T-helper 2 cell treated with Interferon-gamma antibody and Interleukin-4, amounts not matched to agents 5 μg/mL and 100 μg/mL, for 36 hours (primary cell): ENCODE results near the gene TRIM52.
"Not testable (repeated sequence)": the region's sequence is repeated elsewhere in the genome, so short reads cannot be mapped to it uniquely, and the experiment has no call there.

Experiments
- DNase-seq: peaks from one replicate; pipeline ENCODE4 v3.0.0; 2021; ENCODE audit warnings: low spot score
- H3K27ac Mint-ChIP-seq: one replicate; pipeline ENCODE4 v1.8.0; 2021; ENCODE audit warnings: mild to moderate bottlenecking, mixed read lengths
- H3K27me3 Mint-ChIP-seq: one replicate; pipeline ENCODE4 v1.8.0; 2021; ENCODE audit warnings: low read depth, mixed read lengths
- H3K36me3 Mint-ChIP-seq: one replicate; pipeline ENCODE4 v1.8.0; 2021; ENCODE audit warnings: low read depth, mixed read lengths
- H3K4me1 Mint-ChIP-seq: one replicate; pipeline ENCODE4 v1.8.0; 2021; ENCODE audit warnings: low read depth, mixed read lengths
- H3K4me3 Mint-ChIP-seq: one replicate; pipeline ENCODE4 v1.8.0; 2022; ENCODE audit warnings: mild to moderate bottlenecking, moderate library complexity, mixed read lengths
- H3K9me3 Mint-ChIP-seq: one replicate; pipeline ENCODE4 v1.8.0; 2021; ENCODE audit warnings: mixed read lengths

The TRIM52 gene

DNA sequence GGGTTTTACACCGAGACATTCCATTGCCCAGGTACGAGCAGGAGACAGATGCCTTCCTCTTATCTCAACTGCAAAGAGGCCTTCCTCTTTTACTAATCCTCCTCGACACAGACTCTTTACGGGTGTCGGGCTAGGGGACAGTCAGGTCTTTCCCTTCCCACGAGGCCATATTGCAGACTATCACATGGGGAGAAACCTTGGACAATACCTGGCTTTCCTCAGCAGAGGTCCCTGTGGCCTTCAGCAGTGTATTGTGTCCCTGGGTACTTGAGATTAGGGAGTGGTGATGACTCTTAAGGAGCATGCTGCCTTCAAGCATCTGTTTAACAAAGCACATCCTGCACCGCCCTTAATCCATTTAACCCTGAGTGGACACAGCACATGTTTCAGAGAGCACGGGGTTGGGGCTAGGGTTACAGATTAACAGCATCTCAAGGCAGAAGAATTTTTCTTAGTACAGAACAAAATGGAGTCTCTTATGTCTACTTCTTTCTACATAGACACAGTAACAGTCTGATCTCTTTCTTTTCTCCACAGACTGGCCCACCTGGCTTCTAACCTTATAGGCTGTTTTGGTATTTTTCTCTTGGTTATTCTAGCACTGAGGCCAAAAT lies 6.5 kb upstream of the TRIM52 start:
- H3K27ac Mint-ChIP-seq, H3K9me3 Mint-ChIP-seq, H3K4me1 Mint-ChIP-seq, H3K4me3 Mint-ChIP-seq, DNase-seq, H3K27me3 Mint-ChIP-seq: not testable (repeated sequence)
- peaks cover 10% of the 10 kb centered on the region for H3K36me3 Mint-ChIP-seq

DNA sequence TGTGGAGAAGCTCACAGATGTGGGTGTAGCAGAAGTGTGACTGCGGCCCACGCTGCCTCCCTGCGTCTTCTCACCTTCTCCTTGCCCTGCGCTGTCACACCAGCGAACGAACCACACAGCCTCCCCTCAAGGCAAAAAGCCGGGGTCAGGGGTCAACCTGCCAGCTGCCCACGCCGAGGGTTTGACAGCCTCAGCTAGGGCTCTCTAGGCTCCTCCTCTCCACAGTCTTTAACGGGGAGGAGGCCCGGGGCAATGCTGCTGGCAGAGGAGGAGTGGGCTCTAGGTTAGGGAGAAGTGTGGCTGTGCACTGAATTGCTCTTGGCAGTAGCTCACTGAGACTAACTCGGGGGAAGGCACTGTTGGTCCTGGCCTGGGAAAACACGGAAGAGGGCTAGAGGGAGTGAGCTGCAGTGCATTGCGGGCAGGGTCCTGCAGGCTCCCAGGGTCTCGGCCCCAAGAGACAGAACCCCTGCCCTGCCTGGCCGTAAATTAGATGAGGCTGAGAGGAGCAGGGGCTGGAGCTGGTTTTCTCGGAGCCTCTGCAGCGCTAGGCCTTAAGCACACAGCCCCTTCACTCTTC lies 4.2 kb upstream of the TRIM52 start:
- Mint-ChIP-seq H3K9me3 (no peaks in the 10 kb centered on the region), H3K4me1 (peaks cover 4% of the 10 kb centered on the region), H3K27me3 (no peaks in the 10 kb centered on the region), H3K27ac (no peak overlapping the region), H3K36me3 (peaks cover 17% of the 10 kb centered on the region), H3K4me3 (no peak overlapping the region)
- DNase-seq = no peak

DNA sequence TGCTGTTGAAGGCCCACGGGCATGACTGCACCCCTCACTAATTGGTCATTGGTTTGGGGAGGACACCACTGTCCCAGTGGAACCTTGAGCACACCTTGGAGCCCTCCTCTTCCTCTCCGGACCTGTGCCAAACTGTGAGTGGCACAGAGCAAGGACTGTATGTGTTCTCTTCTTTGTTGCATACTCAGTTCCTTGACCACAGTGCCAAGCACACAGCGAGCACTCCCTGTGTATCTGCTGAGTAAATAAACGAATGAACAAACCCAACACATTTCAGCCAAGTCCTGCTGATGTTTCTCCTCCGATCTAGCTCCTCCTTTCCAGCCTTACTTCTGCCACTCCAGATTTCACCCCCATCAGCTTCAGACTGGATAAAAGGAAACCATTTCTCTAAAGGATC lies 2.7 kb upstream of the TRIM52 start:
- H3K4me3 Mint-ChIP-seq = no peak overlapping the region

DNA sequence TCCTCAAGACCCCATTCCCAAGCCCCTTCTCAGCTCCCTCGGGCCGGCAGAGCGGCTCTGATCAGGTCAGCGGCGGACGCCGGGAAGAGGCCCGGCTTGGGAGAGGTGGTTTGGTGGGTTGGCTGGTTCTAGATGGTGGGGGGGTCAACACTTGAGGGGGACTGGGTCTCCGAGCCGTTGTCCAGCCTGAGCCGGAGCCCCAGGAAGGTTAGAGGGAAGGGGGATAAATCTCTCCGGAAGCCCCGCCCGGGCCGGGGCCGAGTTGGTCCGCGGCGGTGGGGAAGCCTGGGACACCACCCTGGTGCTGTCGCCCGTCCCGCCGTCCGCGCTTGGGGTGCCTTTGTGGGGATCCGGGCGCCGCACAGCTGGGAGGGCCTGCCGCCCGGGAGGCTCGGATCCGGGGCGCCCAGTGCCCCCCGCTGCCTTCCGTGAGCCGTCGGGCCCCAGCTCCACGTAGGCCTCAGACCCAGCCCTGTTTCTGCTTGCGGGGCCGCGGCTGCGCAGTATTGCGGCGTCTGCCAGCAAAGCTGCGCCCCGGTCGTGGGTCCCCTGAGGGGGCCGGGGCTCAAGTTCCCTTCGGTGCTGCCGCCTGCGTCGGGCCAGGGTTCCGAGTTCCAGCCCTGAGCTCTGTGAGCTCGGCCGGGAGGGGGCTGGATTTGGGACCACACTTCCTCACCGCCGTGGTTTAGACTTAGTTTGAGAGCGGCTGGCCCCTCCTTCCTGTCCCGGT lies 542 bp upstream of the TRIM52 start:
- Mint-ChIP-seq H3K36me3 (peaks cover 37% of the 10 kb centered on the region), H3K4me1 (peaks cover 31% of the 10 kb centered on the region), H3K4me3 (peak overlapping the region; percentile 98), H3K9me3 (no peaks in the 10 kb centered on the region), H3K27ac (peak overlapping the region; percentile 98), H3K27me3 (no peaks in the 10 kb centered on the region)
- peak; percentile 77 for DNase-seq

More for the DNA sequence above, 2.7 kb upstream of the TRIM52 start:
- Mint-ChIP-seq H3K27ac (no peak overlapping the region), H3K36me3 (peaks cover 25% of the 10 kb centered on the region), H3K4me1 (peaks cover 19% of the 10 kb centered on the region), H3K9me3 (no peaks in the 10 kb centered on the region), H3K27me3 (no peaks in the 10 kb centered on the region)
- DNase-seq = no peak

DNA sequence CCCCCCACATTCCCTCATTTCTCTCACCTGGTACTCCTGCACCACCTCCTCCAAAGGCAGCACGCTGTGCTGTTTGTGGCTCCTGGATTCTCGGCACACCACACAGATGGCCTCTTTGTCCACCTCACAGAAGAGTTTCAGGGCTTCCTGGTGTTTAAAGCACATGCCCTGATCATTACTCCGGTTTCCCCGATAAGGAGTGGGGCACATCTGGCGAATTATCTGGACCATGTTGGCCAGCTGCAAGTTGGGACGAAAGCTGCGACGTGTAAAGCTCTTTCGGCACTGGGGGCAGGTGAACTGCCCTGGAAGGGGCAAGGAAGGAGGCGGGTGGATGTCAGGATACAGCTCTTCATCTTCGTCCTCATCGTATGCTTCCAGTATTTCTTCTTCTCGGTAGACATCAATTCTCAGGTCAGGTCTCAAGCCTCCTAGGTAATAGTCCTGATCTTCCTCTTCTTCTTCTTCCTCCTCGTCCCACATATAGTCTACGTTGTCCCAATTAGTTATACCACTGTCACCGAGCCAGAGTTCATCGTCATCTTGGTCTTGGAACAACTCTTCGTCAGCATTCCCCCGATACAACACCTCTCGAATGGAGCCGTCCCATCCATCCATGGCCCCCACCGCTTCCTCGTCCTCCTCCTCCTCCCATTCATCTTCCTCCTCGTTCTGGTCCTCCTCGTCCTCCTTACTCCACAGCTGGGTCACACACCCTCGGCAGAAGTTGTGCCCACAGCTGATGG lies 796 bp downstream of the TRIM52 start:
- Mint-ChIP-seq H3K27me3 (no peaks in the 10 kb centered on the region), H3K4me1 (peaks cover 43% of the 10 kb centered on the region), H3K27ac (peak overlapping the region; percentile 98), H3K4me3 (peak overlapping the region; percentile 98), H3K9me3 (no peaks in the 10 kb centered on the region), H3K36me3 (peaks cover 50% of the 10 kb centered on the region)
- DNase-seq = no peak

DNA sequence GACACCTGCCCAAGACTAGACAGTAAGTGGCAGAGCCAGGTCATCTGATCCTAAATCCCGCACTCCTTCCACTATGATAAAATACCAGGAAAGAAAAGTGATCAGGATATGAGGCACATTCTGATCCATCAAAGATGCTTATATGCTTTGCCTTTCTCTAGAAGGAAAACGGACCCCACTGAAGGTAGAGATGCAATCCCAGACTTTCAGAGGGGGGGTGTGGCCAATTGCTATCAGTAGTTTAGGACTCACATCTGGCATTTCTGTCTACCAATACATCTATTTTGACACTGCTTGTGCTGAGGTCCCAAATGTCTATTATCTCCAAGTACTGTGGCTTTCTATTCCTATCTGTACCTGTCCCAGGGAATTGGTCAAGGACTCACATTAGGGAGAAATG lies 1.7 kb downstream of the TRIM52 start:
- Mint-ChIP-seq H3K27ac (peak overlapping the region; percentile 28), H3K36me3 (peaks cover 55% of the 10 kb centered on the region)

DNA sequence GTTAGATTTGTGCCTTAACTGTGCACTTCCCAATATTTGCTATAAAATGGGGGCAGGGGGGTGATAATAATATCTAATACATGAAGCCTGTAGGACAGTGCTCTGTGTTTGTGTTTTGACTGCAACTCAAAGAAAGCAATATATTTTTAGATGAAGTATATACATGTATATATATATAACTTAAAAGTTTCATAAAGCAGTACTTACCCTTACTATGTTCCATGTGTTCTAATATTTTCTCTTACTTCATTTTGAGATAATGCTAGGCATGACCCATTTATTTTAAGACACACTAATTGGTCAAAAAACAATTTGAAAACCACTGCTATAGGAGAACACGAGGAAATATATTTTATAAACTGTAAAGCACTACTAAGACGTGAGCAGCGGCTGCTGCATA lies 2.4 kb downstream of the TRIM52 start:
- Mint-ChIP-seq H3K4me1 (peaks cover 51% of the 10 kb centered on the region), H3K27me3 (no peaks in the 10 kb centered on the region), H3K9me3 (no peaks in the 10 kb centered on the region), H3K4me3 (peak overlapping the region; percentile 98), H3K36me3 (peaks cover 52% of the 10 kb centered on the region), H3K27ac (no peak overlapping the region)
- no peak for DNase-seq

More for the DNA sequence above, 1.7 kb downstream of the TRIM52 start:
- Mint-ChIP-seq H3K9me3 (no peaks in the 10 kb centered on the region), H3K27me3 (no peaks in the 10 kb centered on the region), H3K4me3 (peak overlapping the region; percentile 98), H3K4me1 (peaks cover 49% of the 10 kb centered on the region)
- DNase-seq = no peak

DNA sequence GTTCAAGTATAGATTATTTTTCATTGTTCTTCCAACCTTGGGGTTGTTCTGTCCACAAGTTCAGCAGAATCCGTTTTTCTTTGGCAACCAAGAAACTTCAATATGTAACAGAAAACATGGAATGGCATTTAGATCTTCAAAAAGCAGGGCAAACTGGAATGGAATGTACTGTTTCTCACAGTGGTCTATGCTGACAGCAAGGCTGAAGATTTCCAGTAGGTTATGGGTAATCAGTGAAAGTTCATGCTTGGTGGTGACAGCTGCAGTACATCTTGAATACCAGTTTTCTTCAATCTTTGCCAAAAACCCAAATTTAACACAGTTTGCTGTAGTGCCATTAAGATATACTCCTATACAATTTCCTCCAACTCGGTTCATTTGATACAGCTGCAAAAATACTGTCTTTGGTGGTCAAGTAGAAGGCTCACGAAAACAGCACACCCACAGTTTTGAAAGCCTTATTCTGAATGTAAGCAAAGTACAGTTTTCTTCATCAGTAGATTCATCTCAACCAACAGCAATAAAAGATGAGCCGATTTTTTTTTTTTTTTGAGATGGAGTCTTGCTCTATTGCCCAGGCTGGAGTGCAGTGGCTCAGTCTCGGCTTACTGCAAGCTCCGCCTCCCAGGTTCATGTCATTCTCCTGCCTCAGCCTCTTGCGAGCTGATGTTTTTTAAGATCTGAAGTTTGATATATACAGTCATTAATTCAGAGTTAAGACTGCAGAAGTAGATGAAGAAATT lies 4.9 kb downstream of the TRIM52 start:
- Mint-ChIP-seq H3K9me3 (no peaks in the 10 kb centered on the region), H3K4me3 (no peak overlapping the region), H3K27me3 (no peaks in the 10 kb centered on the region), H3K36me3 (peaks cover 57% of the 10 kb centered on the region), H3K27ac (no peak overlapping the region), H3K4me1 (peaks cover 58% of the 10 kb centered on the region)
- no peak for DNase-seq

DNA sequence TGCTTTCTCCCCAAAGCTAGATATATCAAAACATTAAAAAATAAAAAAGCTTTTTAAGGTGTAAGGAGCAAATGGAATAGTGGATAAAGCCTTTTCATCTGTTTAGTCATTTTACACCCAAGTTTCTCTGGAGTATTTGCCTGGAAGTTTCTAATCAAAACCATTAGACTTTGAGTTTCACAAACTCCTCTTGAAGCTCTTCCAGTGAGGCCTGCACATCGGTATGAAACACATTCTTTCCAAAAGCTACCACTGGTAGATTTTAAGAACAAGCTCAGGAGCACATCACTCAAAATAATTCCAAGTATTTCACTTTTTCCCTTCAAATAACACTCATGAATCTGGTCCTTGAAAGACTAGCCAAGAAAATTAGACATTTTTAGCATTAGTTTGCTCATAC lies 5.7 kb downstream of the TRIM52 start:
- H3K36me3 Mint-ChIP-seq = peaks cover 56% of the 10 kb centered on the region
- no peaks in the 10 kb centered on the region for H3K27me3 Mint-ChIP-seq

DNA sequence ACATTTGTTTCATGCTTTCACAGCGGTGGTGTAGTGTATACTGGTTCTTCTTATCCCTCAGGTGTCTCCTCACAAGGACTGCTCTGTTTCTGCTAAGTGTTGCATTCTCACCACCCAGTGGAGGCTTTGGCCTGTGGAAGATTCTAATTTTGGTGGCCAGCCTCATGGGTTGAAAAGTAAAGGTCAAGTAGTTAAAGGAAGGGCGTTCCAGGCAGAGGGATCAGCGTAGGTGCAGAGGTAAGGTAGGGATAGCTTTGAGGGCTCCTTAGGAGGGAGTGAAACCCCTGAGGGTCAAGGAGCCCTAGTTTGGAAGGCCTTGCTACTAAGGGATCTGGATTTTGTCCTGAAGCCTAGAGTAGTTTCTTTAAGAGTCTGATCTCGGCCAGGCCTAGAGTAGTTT lies 12.7 kb downstream of the TRIM52 start:
- Mint-ChIP-seq H3K36me3 (peaks cover 32% of the 10 kb centered on the region), H3K27me3 (no peaks in the 10 kb centered on the region), H3K4me3 (peak overlapping the region; percentile 89), H3K4me1 (peaks cover 49% of the 10 kb centered on the region), H3K27ac (peak overlapping the region; percentile 95), H3K9me3 (no peaks in the 10 kb centered on the region)
- DNase-seq = no peak

More for the DNA sequence above, 5.7 kb downstream of the TRIM52 start:
- no peak for DNase-seq
- Mint-ChIP-seq H3K4me3 (no peak overlapping the region), H3K4me1 (peaks cover 61% of the 10 kb centered on the region), H3K27ac (no peak overlapping the region), H3K9me3 (no peaks in the 10 kb centered on the region)

DNA sequence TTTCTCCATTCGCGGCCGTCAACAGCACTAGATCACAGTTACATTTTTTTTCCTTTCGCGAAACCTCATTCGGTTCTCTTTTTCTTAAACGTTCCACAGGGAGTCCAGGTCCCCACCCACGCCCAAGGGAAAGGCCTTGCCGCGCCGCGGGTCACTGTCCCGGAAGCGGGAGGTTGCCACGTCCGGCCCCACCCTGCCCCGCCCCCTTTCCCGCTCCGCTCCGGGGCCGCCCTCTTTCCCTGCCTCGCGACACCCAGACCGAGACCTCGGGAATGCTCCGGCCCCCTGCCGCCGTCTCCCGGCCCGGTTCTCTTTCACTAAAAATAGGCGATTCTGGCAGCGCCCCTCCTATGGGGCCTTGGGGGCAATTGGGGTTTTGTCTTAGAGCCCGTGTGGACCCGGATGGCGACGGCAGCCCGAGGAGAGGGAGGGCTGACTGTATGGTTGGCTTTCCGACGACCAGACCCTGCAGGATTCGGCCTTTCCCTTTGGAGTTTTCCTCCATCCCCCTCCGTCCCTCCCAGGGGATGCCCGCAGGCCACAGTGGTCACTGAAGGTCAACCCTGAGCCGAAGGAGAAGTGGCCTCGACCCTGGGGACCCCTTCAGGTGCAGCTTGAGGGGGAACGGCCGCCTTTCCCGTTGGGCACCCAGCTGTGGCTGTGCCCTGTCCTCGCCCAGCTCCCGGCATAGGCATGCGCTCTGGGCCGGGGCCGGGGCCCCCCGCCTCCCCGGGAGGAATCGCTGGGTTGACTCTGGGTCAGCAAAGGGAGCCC lies 14.5 kb downstream of the TRIM52 start:
- Mint-ChIP-seq H3K4me1 (peaks cover 56% of the 10 kb centered on the region), H3K9me3 (no peaks in the 10 kb centered on the region), H3K27ac (peak overlapping the region; percentile 95), H3K4me3 (peak overlapping the region; percentile 89), H3K36me3 (peaks cover 45% of the 10 kb centered on the region), H3K27me3 (no peaks in the 10 kb centered on the region)
- DNase-seq = peak; percentile 85

DNA sequence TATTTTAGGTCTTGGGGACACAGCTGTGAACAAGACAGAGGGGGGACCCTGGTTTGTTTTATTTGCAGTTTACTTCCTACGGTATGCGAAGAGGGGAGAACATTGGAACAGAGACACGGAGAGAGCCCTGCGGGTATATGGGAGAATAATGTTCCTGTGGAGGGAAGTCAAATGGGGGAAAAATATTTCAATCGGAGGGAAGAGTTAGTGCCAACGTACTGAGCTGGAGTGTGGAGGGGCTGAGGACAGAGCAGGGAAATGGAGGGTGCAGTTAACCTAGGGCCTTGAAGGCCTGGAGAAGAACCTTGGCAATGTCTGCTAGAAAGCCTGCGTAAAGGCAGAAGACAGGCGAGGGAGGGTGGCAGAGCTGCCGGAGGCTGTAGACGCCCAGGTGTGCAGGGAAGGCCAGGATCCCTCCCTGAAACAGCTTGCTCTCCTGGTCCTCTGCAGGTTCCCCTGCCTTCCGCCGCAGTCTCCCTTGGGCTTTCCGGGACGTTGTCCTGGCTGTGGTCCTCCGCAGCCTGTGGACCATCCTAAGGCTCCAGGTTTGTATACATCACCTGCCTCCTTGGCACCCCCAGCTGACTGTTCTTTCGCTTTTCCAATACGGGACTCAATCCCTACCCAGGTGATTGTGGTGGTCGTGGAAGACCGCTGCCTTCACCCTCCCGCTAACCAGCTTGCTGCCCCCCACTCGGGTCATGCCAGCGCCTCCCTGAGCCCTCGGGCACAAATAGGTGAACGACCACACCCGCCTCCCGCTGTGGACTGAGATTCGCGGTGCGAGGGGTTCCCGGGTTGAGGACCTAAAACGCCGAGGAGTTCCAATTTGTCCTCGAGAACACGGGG lies 15.3 kb downstream of the TRIM52 start:
- Mint-ChIP-seq H3K27me3 (no peaks in the 10 kb centered on the region), H3K4me3 (peak overlapping the region; percentile 89), H3K4me1 (peaks cover 59% of the 10 kb centered on the region), H3K27ac (peak overlapping the region; percentile 95), H3K36me3 (peaks cover 51% of the 10 kb centered on the region), H3K9me3 (no peaks in the 10 kb centered on the region)
- DNase-seq = no peak
